ENCODE results near the gene TCFL5. TPM values are rescaled to one million over a fixed set of nuclear protein-coding genes. Genes with fewer than 3 reads are reported as not detected.

The TCFL5 gene
- total RNA-seq, 1 experiment from 2014 or later, result 29.3 TPM

DNA sequence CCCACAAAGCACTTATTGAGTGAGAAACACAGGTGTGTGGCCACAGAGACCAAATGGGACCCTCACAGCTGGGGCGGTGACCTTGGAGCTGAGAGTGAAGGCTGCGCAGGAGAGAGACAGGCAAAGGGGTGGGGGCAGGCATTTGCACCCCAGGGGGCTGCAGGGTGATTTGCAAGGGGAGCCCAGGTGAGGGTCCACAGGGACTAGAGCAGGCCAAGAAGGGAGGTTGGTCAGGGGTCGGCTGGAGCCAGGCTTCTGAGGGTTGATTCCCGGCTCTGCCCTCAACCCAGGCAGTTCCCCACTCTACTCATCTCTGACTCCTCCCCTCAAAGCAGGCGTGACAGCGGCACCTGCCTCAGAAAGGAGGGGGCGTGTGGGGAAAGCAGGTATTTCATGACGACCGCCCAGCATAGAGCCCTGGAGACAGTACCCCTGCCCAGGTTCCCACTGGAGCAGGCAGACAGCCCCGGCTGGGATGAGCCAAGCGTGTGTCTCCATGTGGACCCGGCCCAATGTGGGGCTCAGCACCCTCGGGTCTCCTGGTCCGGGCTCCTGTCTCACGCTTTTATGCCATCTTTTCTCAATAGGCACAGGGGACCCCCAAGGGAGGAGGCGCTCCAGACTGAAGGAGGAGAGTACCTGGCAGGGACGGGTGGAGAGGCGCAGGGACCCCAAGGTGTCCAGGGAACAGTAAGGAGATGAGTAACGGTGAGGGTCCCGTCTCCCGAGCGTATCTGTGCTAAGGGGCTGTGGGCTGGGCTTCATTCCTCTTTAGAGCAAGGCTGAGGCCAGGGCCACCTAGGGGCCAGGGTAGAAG, 68.5 kb downstream of the TCFL5 start:
- H3K9me2 ChIP-seq (ENCODE audit: insufficient read depth), result no peaks in the 10 kb centered on the region
- no peak overlapping the region for H2AFZ ChIP-seq
- H3K27me3 ChIP-seq (ENCODE audit: insufficient read depth, low read depth), result no peaks in the 10 kb centered on the region
- H3K9me3 ChIP-seq (ENCODE audit: insufficient read depth, low read depth), result no peaks in the 10 kb centered on the region
- intact Hi-C loops (cut with micrococcal nuclease; ENCODE audit: unreplicated experiment), result loop anchor here (5.0 kb wide), 6 partner anchors 106 to 491 kb away; partner anchors contain the start of genes ADRM1, CABLES2, LAMA5 and RBBP8NL
- no peak for TF ChIP-seq EZH2 (IDR thresholded peaks at IDR 0.05; ENCODE audit: low read depth)
- TF ChIP-seq, protein P1, sequence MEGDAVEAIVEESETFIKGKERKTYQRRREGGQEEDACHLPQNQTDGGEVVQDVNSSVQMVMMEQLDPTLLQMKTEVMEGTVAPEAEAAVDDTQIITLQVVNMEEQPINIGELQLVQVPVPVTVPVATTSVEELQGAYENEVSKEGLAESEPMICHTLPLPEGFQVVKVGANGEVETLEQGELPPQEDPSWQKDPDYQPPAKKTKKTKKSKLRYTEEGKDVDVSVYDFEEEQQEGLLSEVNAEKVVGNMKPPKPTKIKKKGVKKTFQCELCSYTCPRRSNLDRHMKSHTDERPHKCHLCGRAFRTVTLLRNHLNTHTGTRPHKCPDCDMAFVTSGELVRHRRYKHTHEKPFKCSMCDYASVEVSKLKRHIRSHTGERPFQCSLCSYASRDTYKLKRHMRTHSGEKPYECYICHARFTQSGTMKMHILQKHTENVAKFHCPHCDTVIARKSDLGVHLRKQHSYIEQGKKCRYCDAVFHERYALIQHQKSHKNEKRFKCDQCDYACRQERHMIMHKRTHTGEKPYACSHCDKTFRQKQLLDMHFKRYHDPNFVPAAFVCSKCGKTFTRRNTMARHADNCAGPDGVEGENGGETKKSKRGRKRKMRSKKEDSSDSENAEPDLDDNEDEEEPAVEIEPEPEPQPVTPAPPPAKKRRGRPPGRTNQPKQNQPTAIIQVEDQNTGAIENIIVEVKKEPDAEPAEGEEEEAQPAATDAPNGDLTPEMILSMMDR (conservative IDR thresholded peaks at IDR 0.05), result no peak
- POLR2A ChIA-PET (ENCODE audit: unreplicated experiment), result interaction anchor here (1.4 kb wide), 1 partner anchor 126 kb away, joined by 7 read pairs; no protein-coding TSS in a partner anchor
- H3K36me3 ChIP-seq (ENCODE audit: low read depth), result no peaks in the 10 kb centered on the region
- CTCF ChIA-PET, result interaction anchor here (1.0 to 2.7 kb wide), 3 partner anchors 90 to 170 kb away, joined by 3 to 9 read pairs (median 3); no protein-coding TSS in a partner anchor
- no peak overlapping the region for H3K4me3 ChIP-seq
- H3F3A ChIP-seq (ENCODE audit: insufficient read depth, low read depth), result peaks cover 35% of the 10 kb centered on the region
- peaks cover 29% of the 10 kb centered on the region for H3K4me1 ChIP-seq (replicated peaks; ENCODE audit: insufficient read depth)
- H3K27ac ChIP-seq, result no peak overlapping the region
- H4K20me1 ChIP-seq (ENCODE audit: insufficient read depth), result peaks cover 7% of the 10 kb centered on the region
- BruUV-seq (replicated peaks), result no TSS peak
- H3K4me2 ChIP-seq, result peak overlapping the region; percentile 84
- H3K79me2 ChIP-seq (ENCODE audit: low read depth), result peaks cover 11% of the 10 kb centered on the region
- DNase-seq, result no peak

DNA sequence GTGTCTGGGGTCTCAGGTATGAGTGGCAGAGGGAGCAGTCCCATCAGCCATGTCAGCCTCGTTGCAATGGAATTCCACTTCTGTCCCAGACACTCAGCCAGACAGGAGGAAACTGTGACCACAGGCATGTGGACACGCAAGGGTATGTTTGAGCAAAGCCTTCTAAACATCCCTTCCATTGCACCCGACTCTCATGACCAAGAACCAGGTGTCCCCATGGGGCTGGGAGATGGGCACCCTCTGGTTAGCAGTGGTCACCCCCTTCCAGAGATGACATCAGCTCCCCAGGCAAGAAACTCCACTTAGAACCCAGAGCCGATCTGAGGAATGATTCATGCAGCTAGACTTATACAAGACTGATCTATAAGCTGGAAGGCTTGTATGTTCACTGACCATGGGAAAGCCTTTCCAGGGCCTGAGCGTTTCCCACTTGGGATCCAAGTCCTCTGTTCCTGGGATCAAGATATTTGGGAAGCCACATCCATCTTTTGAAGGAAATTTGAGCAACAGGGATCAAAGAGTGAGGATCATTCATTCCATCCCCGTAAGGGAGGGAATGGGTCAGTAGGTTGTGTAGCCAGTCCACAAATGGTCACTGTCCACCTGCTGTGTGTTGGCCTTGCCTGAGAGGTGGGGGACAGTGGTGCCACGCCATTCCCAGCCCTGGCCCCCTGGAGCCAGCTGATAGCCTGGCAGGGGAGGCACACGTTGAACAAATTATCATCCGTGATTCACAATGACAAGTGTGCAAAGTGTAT, 69.3 kb downstream of the TCFL5 start:
- H3K4me3 ChIP-seq, result no peak overlapping the region
- H3K4me1 ChIP-seq (replicated peaks; ENCODE audit: insufficient read depth), result peaks cover 26% of the 10 kb centered on the region
- intact Hi-C loops (cut with micrococcal nuclease; ENCODE audit: unreplicated experiment), result loop anchor here (5.0 kb wide), 6 partner anchors 105 to 490 kb away; partner anchors contain the start of genes ADRM1, CABLES2, LAMA5 and RBBP8NL
- no peaks in the 10 kb centered on the region for H3K27me3 ChIP-seq (ENCODE audit: insufficient read depth, low read depth)
- ChIA-PET CTCF (interaction anchor here (0.6 to 2.7 kb wide), 7 partner anchors 89 to 424 kb away, joined by 3 to 14 read pairs (median 4); no protein-coding TSS in a partner anchor), POLR2A (ENCODE audit: unreplicated experiment) (no interaction called here)
- H3K27ac ChIP-seq, result no peak overlapping the region
- peaks cover 5% of the 10 kb centered on the region for H3K79me2 ChIP-seq (ENCODE audit: low read depth)
- no peaks in the 10 kb centered on the region for H3K9me3 ChIP-seq (ENCODE audit: insufficient read depth, low read depth)
- H3F3A ChIP-seq (ENCODE audit: insufficient read depth, low read depth), result peaks cover 33% of the 10 kb centered on the region
- no peaks in the 10 kb centered on the region for H3K36me3 ChIP-seq (ENCODE audit: low read depth)
- BruUV-seq (replicated peaks), result no TSS peak
- peaks cover 4% of the 10 kb centered on the region for H4K20me1 ChIP-seq (ENCODE audit: insufficient read depth)
- H2AFZ ChIP-seq, result no peak overlapping the region
- no peak for TF ChIP-seq EZH2 (IDR thresholded peaks at IDR 0.05; ENCODE audit: low read depth)
- TF ChIP-seq, protein P1 (conservative IDR thresholded peaks at IDR 0.05), result no peak
- H3K4me2 ChIP-seq, result 0 out of 2 replicates have a peak overlapping the region, but pooled peaks have one; percentile 6
- peak in 1 of 2 experiments; percentile 71 for DNase-seq
- no peaks in the 10 kb centered on the region for H3K9me2 ChIP-seq (ENCODE audit: insufficient read depth)
